SJCRH30 (cell line): ENCODE measurements around the gene SPINT4. TPM values are rescaled to one million over a fixed set of nuclear protein-coding genes. Genes with fewer than 3 reads are reported as not detected.
"Not testable (repeated sequence)": the region's sequence is repeated elsewhere in the genome, so short reads cannot be mapped to it uniquely, and the experiment has no call there.

ENCODE experiments used
- DNase-seq, 2 experiments: peaks; one replicate each; pipeline ENCODE4 v3.0.0-alpha.2; 2015 to 2020
- H3K27ac ChIP-seq: fragments of 250-450 bp; sonication (Bioruptor Pico); 2 replicates; pipeline ENCODE4 v1.5.1; 2020; ENCODE audit warnings: mild to moderate bottlenecking, moderate library complexity
- H3K27me3 ChIP-seq: fragments of 250-450 bp; sonication (Bioruptor Pico); 2 replicates; pipeline ENCODE4 v1.5.1; 2020; ENCODE audit warnings: mild to moderate bottlenecking, moderate library complexity
- H3K36me3 ChIP-seq: fragments of 250-450 bp; sonication (Bioruptor Pico); 2 replicates; pipeline ENCODE4 v1.5.1; 2020; ENCODE audit warnings: mild to moderate bottlenecking, moderate library complexity
- H3K4me1 ChIP-seq: fragments of 250-450 bp; sonication (Bioruptor Pico); 2 replicates; pipeline ENCODE4 v1.5.1; 2020; ENCODE audit warnings: mild to moderate bottlenecking, moderate library complexity
- H3K4me3 ChIP-seq: fragments of 250-450 bp; sonication (Bioruptor Pico); 2 replicates; pipeline ENCODE4 v1.5.1; 2020; ENCODE audit warnings: mild to moderate bottlenecking, moderate library complexity
- H3K9me3 ChIP-seq: fragments of 250-450 bp; sonication (Bioruptor Pico); replicated peaks from 2 replicates; pipeline ENCODE4 v1.5.1; 2020; ENCODE audit warnings: mild to moderate bottlenecking, moderate library complexity
- total RNA-seq: library from RNA; depleted of rRNA; stranded (reverse); fragments of >200 nt; shearing (Covaris generic); gene quantifications from 2 replicates; pipeline ENCODE4 v1.2.3, GENCODE V29; 2014; rRNA removed

Gene SPINT4
- total RNA-seq, result not detected in 2 replicates

GRCh38 chr20:45722047-45722446, at the start of gene SPINT4:
SPINT4 (plus strand) TSS chr20:45722347; CDS start chr20:45722368, 21 bp downstream.
- 0 out of 2 replicates have a peak, but pooled peaks cover 5% of the 10 kb centered on the region for H3K27me3 ChIP-seq
- H3K36me3 ChIP-seq, result no peaks in the 10 kb centered on the region
- H3K4me1 ChIP-seq, result no peaks in the 10 kb centered on the region
- no peak for DNase-seq
- no peak within 1 kb of the TSS for H3K27ac ChIP-seq
- H3K4me3 ChIP-seq, result no peak within 1 kb of the TSS
- H3K9me3 ChIP-seq, result no peaks in the 10 kb centered on the region; the same call in 1 of the 2 replicates

- Histone ChIP-seq H3K9me3 (no peaks in the 10 kb centered on the region; the same call in 1 of the 2 replicates), H3K36me3 (no peaks in the 10 kb centered on the region), H3K4me1 (no peaks in the 10 kb centered on the region), H3K27me3 (no peaks in the 10 kb centered on the region), H3K4me3 (no peak overlapping the region), H3K27ac (no peak overlapping the region)
- DNase-seq, result no peak
Observed at GRCh38 chr20:45672765-45673164, 49.4 kb upstream of the SPINT4 start.

GRCh38 chr20:45679650-45680049, 42.5 kb upstream of the SPINT4 start:
- Histone ChIP-seq H3K27me3 (no peaks in the 10 kb centered on the region), H3K9me3 (peaks cover 8% of the 10 kb centered on the region; the same call in 1 of the 2 replicates), H3K36me3 (no peaks in the 10 kb centered on the region), H3K27ac (no peak overlapping the region), H3K4me3 (no peak overlapping the region), H3K4me1 (no peaks in the 10 kb centered on the region)
- no peak for DNase-seq

GRCh38 chr20:45685896-45686295, 36.3 kb upstream of the SPINT4 start:
- H3K27ac ChIP-seq, result no peak overlapping the region
- DNase-seq, result peak in 1 of 2 experiments; percentile 16

GRCh38 chr20:45693346-45693745, 28.8 kb upstream of the SPINT4 start:
- H3K4me3 ChIP-seq, H3K27me3 ChIP-seq, H3K9me3 ChIP-seq, H3K27ac ChIP-seq, DNase-seq, H3K4me1 ChIP-seq, H3K36me3 ChIP-seq: not testable (repeated sequence)

More at GRCh38 chr20:45685896-45686295, 36.3 kb upstream of the SPINT4 start:
- Histone ChIP-seq H3K4me1 (no peaks in the 10 kb centered on the region), H3K27me3 (no peaks in the 10 kb centered on the region), H3K4me3 (no peak overlapping the region), H3K36me3 (no peaks in the 10 kb centered on the region), H3K9me3 (0 out of 2 replicates have a peak, but pooled peaks cover 3% of the 10 kb centered on the region)

GRCh38 chr20:45695496-45695895, 26.7 kb upstream of the SPINT4 start:
- Histone ChIP-seq H3K27me3 (peaks cover 5% of the 10 kb centered on the region; the same call in 1 of the 2 replicates), H3K27ac (no peak overlapping the region), H3K4me1 (no peaks in the 10 kb centered on the region), H3K4me3 (no peak overlapping the region), H3K9me3 (0 out of 2 replicates have a peak, but pooled peaks cover 3% of the 10 kb centered on the region), H3K36me3 (no peaks in the 10 kb centered on the region)
- no peak for DNase-seq

- H3K27me3 ChIP-seq, result peaks cover 23% of the 10 kb centered on the region; the same call in 1 of the 2 replicates
- H3K9me3 ChIP-seq, result 0 out of 2 replicates have a peak, but pooled peaks cover 2% of the 10 kb centered on the region
- peaks cover 4% of the 10 kb centered on the region; the same call in 1 of the 2 replicates for H3K4me1 ChIP-seq
- H3K27ac ChIP-seq, result no peak overlapping the region
- H3K4me3 ChIP-seq, result no peak overlapping the region
- no peak for DNase-seq
- no peaks in the 10 kb centered on the region for H3K36me3 ChIP-seq
Observed at GRCh38 chr20:45701104-45701503, 21.0 kb upstream of the SPINT4 start.

- H3K27me3 ChIP-seq, result peaks cover 23% of the 10 kb centered on the region; the same call in 1 of the 2 replicates
- H3K9me3 ChIP-seq, result 0 out of 2 replicates have a peak, but pooled peaks cover 2% of the 10 kb centered on the region
- no peak for DNase-seq
- H3K4me3 ChIP-seq, result no peak within 1 kb of the TSS
- H3K27ac ChIP-seq, result no peak within 1 kb of the TSS
- H3K4me1 ChIP-seq, result peaks cover 4% of the 10 kb centered on the region; the same call in 1 of the 2 replicates
- H3K36me3 ChIP-seq, result no peaks in the 10 kb centered on the region
Observed at GRCh38 chr20:45701873-45702272, 20.3 kb upstream of the SPINT4 start, which contains the start of gene WFDC13. WFDC13 (plus strand) TSS chr20:45702038; CDS start chr20:45702124, 86 bp downstream.

- H3K27me3 ChIP-seq, result peaks cover 22% of the 10 kb centered on the region; the same call in 1 of the 2 replicates
- 0 out of 2 replicates have a peak, but pooled peaks cover 2% of the 10 kb centered on the region for H3K9me3 ChIP-seq
- no peaks in the 10 kb centered on the region for H3K36me3 ChIP-seq
- peaks cover 4% of the 10 kb centered on the region; the same call in 1 of the 2 replicates for H3K4me1 ChIP-seq
- DNase-seq, result peak in 1 of 2 experiments; percentile 37
- H3K4me3 ChIP-seq, result no peak within 1 kb of the TSS
- H3K27ac ChIP-seq, result no peak within 1 kb of the TSS
Observed at GRCh38 chr20:45704969-45705637, 17.0 kb upstream of the SPINT4 start, which contains the start of gene WFDC10B. WFDC10B (minus strand) TSS chr20:45705019; CDS start chr20:45685992, 19,027 bp downstream.

GRCh38 chr20:45716141-45716688, 5.9 kb upstream of the SPINT4 start:
- not testable (repeated sequence) for H3K27me3 ChIP-seq, H3K9me3 ChIP-seq, H3K4me1 ChIP-seq, H3K36me3 ChIP-seq, DNase-seq, H3K27ac ChIP-seq, H3K4me3 ChIP-seq

GRCh38 chr20:45725134-45725533, 3.0 kb downstream of the SPINT4 start:
- no peaks in the 10 kb centered on the region for H3K4me1 ChIP-seq
- H3K4me3 ChIP-seq, result no peak overlapping the region
- no peak overlapping the region for H3K27ac ChIP-seq
- H3K9me3 ChIP-seq, result no peaks in the 10 kb centered on the region; the same call in 1 of the 2 replicates
- no peaks in the 10 kb centered on the region for H3K36me3 ChIP-seq
- DNase-seq, result no peak
- H3K27me3 ChIP-seq, result 0 out of 2 replicates have a peak, but pooled peaks cover 5% of the 10 kb centered on the region

- no peak overlapping the region for H3K27ac ChIP-seq
- H3K4me1 ChIP-seq, result no peaks in the 10 kb centered on the region
- 0 out of 2 replicates have a peak, but pooled peaks cover 5% of the 10 kb centered on the region for H3K27me3 ChIP-seq
- no peak for DNase-seq
- peaks cover 2% of the 10 kb centered on the region; the same call in 1 of the 2 replicates for H3K9me3 ChIP-seq
- H3K4me3 ChIP-seq, result no peak overlapping the region
- H3K36me3 ChIP-seq, result no peaks in the 10 kb centered on the region
Observed at GRCh38 chr20:45727044-45727443, 4.9 kb downstream of the SPINT4 start.

- H3K27ac ChIP-seq, result no peak overlapping the region
- H3K4me1 ChIP-seq, result no peaks in the 10 kb centered on the region
- no peak overlapping the region for H3K4me3 ChIP-seq
- H3K9me3 ChIP-seq, result peaks cover 2% of the 10 kb centered on the region; the same call in 1 of the 2 replicates
- no peaks in the 10 kb centered on the region for H3K36me3 ChIP-seq
- H3K27me3 ChIP-seq, result no peaks in the 10 kb centered on the region
- DNase-seq, result no peak
Observed at GRCh38 chr20:45732199-45732598, 10.1 kb downstream of the SPINT4 start.

GRCh38 chr20:45735552-45735951, 13.4 kb downstream of the SPINT4 start:
- peaks cover 4% of the 10 kb centered on the region; the same call in 1 of the 2 replicates for H3K27me3 ChIP-seq
- no peaks in the 10 kb centered on the region for H3K4me1 ChIP-seq
- no peak overlapping the region for H3K27ac ChIP-seq
- no peaks in the 10 kb centered on the region for H3K36me3 ChIP-seq
- H3K9me3 ChIP-seq, result peaks cover 2% of the 10 kb centered on the region
- H3K4me3 ChIP-seq, result no peak overlapping the region
- DNase-seq, result no peak

GRCh38 chr20:45735988-45736387, 13.8 kb downstream of the SPINT4 start:
- no peak overlapping the region for H3K4me3 ChIP-seq

More at GRCh38 chr20:45735988-45736387, 13.8 kb downstream of the SPINT4 start:
- DNase-seq, result no peak
- no peak overlapping the region for H3K27ac ChIP-seq
- H3K36me3 ChIP-seq, result no peaks in the 10 kb centered on the region
- peaks cover 2% of the 10 kb centered on the region for H3K9me3 ChIP-seq
- no peaks in the 10 kb centered on the region for H3K4me1 ChIP-seq
- peaks cover 5% of the 10 kb centered on the region; the same call in 1 of the 2 replicates for H3K27me3 ChIP-seq
